Measurements from ENCODE around the gene SHROOM3. TPM values are rescaled to one million over a fixed set of nuclear protein-coding genes. Genes with fewer than 3 reads are reported as not detected.
A peak's percentile ranks its signal among the peaks of the same experiment; 100 is the strongest.

SHROOM3 gene
- total RNA-seq, 1 experiment from 2014 or later: 27.6 TPM

DNA sequence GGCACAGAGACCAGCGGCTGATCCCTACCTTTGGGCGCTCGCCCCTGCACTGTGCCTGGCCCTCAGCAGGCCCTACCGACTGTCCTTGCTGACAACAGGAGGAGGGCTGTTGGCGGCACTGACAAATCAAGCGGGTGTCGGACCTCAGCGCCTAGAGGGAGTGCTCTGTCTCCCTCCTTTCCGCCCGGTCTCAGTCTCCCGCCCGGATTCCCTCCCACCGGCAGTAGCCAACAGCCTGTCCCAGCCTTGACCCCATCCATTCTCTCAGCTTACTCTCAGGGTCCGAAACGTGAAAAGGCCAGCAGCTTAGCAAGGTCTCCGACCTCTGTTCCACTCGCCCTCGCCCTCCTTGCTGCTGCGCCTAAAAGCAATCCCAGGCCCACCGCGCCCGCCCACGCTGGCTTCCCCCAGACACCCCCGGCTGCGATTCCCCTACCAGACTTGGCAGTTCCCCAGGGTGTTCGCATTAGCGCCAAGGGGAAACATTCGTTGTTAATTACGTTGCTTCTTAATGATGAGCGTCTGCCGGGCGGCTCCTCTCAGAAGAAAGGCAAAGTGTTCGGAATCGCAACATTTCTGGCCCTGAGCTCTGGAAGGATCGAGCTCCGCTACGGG is 366.7 kb downstream of the SHROOM3 start:
- TF ChIP-seq, protein P1, sequence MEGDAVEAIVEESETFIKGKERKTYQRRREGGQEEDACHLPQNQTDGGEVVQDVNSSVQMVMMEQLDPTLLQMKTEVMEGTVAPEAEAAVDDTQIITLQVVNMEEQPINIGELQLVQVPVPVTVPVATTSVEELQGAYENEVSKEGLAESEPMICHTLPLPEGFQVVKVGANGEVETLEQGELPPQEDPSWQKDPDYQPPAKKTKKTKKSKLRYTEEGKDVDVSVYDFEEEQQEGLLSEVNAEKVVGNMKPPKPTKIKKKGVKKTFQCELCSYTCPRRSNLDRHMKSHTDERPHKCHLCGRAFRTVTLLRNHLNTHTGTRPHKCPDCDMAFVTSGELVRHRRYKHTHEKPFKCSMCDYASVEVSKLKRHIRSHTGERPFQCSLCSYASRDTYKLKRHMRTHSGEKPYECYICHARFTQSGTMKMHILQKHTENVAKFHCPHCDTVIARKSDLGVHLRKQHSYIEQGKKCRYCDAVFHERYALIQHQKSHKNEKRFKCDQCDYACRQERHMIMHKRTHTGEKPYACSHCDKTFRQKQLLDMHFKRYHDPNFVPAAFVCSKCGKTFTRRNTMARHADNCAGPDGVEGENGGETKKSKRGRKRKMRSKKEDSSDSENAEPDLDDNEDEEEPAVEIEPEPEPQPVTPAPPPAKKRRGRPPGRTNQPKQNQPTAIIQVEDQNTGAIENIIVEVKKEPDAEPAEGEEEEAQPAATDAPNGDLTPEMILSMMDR (conservative IDR thresholded peaks at IDR 0.05): no peak
- no peaks in the 10 kb centered on the region for H3K79me2 ChIP-seq (ENCODE audit: insufficient read depth, low read length)
- no peaks in the 10 kb centered on the region for H3K79me1 ChIP-seq (ENCODE audit: insufficient read depth, low read depth, low read length, poor library complexity, severe bottlenecking)
- no peak overlapping the region for H4K91ac ChIP-seq (ENCODE audit: insufficient read length, low read depth, low read length)
- H3K36me3 Mint-ChIP-seq (ENCODE audit: insufficient read depth in 1 of 3, low read depth in 3 of 3): peaks cover 0 to 4% (median 0%) of the 10 kb centered on the region in 3 experiments; a peak in 2 of 7 replicates
- peaks cover 24% of the 10 kb centered on the region for H3K27me3 Mint-ChIP-seq (ENCODE audit: low read depth)
- H3K18ac ChIP-seq (ENCODE audit: insufficient read length, low read depth, low read length): peak overlapping the region; percentile 68
- no peak overlapping the region for H3K23ac ChIP-seq (ENCODE audit: insufficient read length, low read depth, low read length)
- H3K4ac ChIP-seq (ENCODE audit: low read depth, low read length): no peak overlapping the region
- peak overlapping the region; percentile 72 for H3K4me2 ChIP-seq (ENCODE audit: insufficient read depth, insufficient read length, low read length)
- peaks cover 26 to 32% of the 10 kb centered on the region in 2 experiments for H3K4me1 Mint-ChIP-seq
- H3K27ac ChIP-seq (ENCODE audit: insufficient read length, low read depth, low read length): no peak overlapping the region
- no peak overlapping the region for H4K8ac ChIP-seq (replicated peaks; ENCODE audit: insufficient read length, low read depth, low read length)
- H4K20me1 ChIP-seq (ENCODE audit: control insufficient read depth, insufficient read depth, insufficient read length): no peaks in the 10 kb centered on the region
- no peak overlapping the region for H2BK12ac ChIP-seq (ENCODE audit: insufficient read length, low read depth, low read length)
- peak overlapping the region; percentile 9 for H3K9ac ChIP-seq (ENCODE audit: extremely low read depth, insufficient read length, low read length)
- no peak overlapping the region for H3T11ph ChIP-seq (ENCODE audit: low read length)
- no peak overlapping the region for H2BK5ac ChIP-seq (ENCODE audit: insufficient read length, low read length)
- no peak overlapping the region for H4K5ac ChIP-seq (ENCODE audit: insufficient read length, low read depth, low read length)
- H2BK15ac ChIP-seq (ENCODE audit: low read depth, low read length): no peak overlapping the region; the same call in 1 of the 2 replicates
- no peak overlapping the region for H2AFZ ChIP-seq (ENCODE audit: low read length)
- no peak overlapping the region for H2BK120ac ChIP-seq (ENCODE audit: low read depth, low read length, poor library complexity, severe bottlenecking)
- no CpG with 5 or more reads among the region's 37 CpGs for WGBS (ENCODE audit: extremely low coverage, insufficient read length, low lambda C conversion rate)
- peaks cover 5 to 6% of the 10 kb centered on the region in 2 experiments; a peak in 3 of 5 replicates for H3K9me3 Mint-ChIP-seq
- no peaks in the 10 kb centered on the region for H3K27me3 ChIP-seq (ENCODE audit: insufficient read depth, low read length)
- DNase-seq: peak; percentile 77
- H2AK5ac ChIP-seq (ENCODE audit: insufficient read length, low read length): no peak overlapping the region
- H3K4me3 Mint-ChIP-seq: peak overlapping the region; percentile 63 to 76
- no peaks in the 10 kb centered on the region for H3K9me3 ChIP-seq (ENCODE audit: control insufficient read depth, low read depth, low read length)
- H3K4me1 ChIP-seq (ENCODE audit: insufficient read depth, low read length): peaks cover 4% of the 10 kb centered on the region; the same call in 1 of the 2 replicates
- H3K27ac Mint-ChIP-seq: peak overlapping the region in 1 of 3 experiments; percentile 3; a peak in 1 of 7 replicates
- peaks cover 7% of the 10 kb centered on the region for H3K23me2 ChIP-seq (ENCODE audit: insufficient read length, low read depth, low read length, poor library complexity, severe bottlenecking)
- 0 out of 2 replicates have a peak overlapping the region, but pooled peaks have one; percentile 21 for H3K14ac ChIP-seq (ENCODE audit: insufficient read depth, low read length)
- H3K56ac ChIP-seq (ENCODE audit: insufficient read length, low read depth, low read length): no peak overlapping the region
- no peak overlapping the region for H2BK20ac ChIP-seq (ENCODE audit: low read depth, low read length, poor library complexity, severe bottlenecking)
